ENCODE results near the gene MED26. TPM values are rescaled to one million over a fixed set of nuclear protein-coding genes. Genes with fewer than 3 reads are reported as not detected.

MED26 gene
- total and polyA plus RNA-seq, 2 of the 8 experiments (the other 6 are each of a cell fraction or from before 2014, with no cell fraction given): 5.3 to 10.7 TPM

DNA sequence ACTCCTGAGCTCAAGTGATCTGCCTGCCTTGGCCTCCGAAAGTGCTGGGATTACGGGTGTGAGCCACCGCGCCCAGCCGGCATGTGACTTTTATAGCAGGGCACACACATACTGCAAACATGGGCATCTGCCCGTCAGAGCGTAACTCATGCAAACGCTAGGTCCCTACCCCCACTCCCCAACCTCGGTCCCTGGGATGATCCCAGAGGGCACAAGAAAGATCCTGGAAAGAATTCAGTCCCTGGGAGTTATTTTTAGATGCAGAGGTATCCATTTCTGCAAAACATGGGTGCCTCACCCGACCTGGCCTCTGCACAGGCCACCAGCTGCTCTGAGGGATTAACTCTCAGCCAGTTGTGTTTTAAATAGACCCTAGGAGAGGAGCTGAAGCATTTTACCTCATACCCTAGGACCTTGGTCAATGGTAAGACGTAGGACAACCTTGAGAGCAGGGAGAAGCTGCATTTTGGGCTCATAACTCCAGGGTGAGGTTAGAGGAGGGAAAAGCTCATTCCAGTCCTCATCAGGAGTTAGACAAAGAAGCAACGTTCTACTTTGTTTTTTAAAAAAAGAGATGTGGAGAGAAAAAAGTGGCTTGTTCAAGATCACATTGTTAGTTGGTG lies 43.8 kb upstream of the MED26 start (continued):
- TF ChIP-seq, protein P1, sequence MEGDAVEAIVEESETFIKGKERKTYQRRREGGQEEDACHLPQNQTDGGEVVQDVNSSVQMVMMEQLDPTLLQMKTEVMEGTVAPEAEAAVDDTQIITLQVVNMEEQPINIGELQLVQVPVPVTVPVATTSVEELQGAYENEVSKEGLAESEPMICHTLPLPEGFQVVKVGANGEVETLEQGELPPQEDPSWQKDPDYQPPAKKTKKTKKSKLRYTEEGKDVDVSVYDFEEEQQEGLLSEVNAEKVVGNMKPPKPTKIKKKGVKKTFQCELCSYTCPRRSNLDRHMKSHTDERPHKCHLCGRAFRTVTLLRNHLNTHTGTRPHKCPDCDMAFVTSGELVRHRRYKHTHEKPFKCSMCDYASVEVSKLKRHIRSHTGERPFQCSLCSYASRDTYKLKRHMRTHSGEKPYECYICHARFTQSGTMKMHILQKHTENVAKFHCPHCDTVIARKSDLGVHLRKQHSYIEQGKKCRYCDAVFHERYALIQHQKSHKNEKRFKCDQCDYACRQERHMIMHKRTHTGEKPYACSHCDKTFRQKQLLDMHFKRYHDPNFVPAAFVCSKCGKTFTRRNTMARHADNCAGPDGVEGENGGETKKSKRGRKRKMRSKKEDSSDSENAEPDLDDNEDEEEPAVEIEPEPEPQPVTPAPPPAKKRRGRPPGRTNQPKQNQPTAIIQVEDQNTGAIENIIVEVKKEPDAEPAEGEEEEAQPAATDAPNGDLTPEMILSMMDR (IDR thresholded peaks at IDR 0.05; ENCODE audit: control extremely low read depth in 1 of 3, insufficient read depth in 1 of 3, low read depth in 1 of 3, low read length in 3 of 3): no peak
- TF ChIP-seq CREB1 (IDR thresholded peaks at IDR 0.05) (no peak), HDAC6 (IDR thresholded peaks at IDR 0.05; ENCODE audit: low read depth, low read length) (no peak), FOSL1 (IDR thresholded peaks at IDR 0.05; ENCODE audit: insufficient read depth, low read depth, low read length) (no peak), EGR1 (IDR thresholded peaks at IDR 0.05; ENCODE audit: borderline replicate concordance, low read depth, low read length) (no peak)

All from H1 (cell line).